WTC11 (cell line): Measurements from ENCODE around the gene NSUN3. TPM values are rescaled to one million over a fixed set of nuclear protein-coding genes. Genes with fewer than 3 reads are reported as not detected.

Experiments used
- ATAC-seq: fragments of 200-7000 bp; cut with Tn5 transposase; 2 replicates; pipeline ENCODE4 v1.10.0; 2021; ENCODE audit warnings: mild to moderate bottlenecking, moderate library complexity
- CTCF ChIA-PET: fragments of 300-600 bp; sonication (Branson Sonifier 250); formaldehyde crosslinking; loops from one replicate; lab custom pipeline; 2021; ENCODE audit warnings: antibody characterized with exemption; lab: Charles Lee
- POLR2A ChIA-PET: fragments of 350-600 bp; sonication (Branson Sonifier 250); formaldehyde crosslinking; loops from one replicate; lab custom pipeline; 2021; ENCODE audit warnings: antibody characterized with exemption; lab: Charles Lee
- DNase-seq: peaks from one replicate; pipeline ENCODE4 v3.0.0; 2021; ENCODE audit warnings: low spot score
- H3K27ac Mint-ChIP-seq: 2 replicates; pipeline ENCODE4 v1.8.0; 2021; ENCODE audit warnings: mixed read lengths
- H3K27me3 Mint-ChIP-seq: 2 replicates; pipeline ENCODE4 v1.8.0; 2021; ENCODE audit warnings: low read depth, mild to moderate bottlenecking, moderate library complexity, mixed read lengths
- H3K36me3 Mint-ChIP-seq: 2 replicates; pipeline ENCODE4 v1.8.0; 2021; ENCODE audit warnings: mixed read lengths
- H3K4me1 Mint-ChIP-seq: 2 replicates; pipeline ENCODE4 v1.8.0; 2022; ENCODE audit warnings: mixed read lengths
- H3K4me3 Mint-ChIP-seq: 2 replicates; pipeline ENCODE4 v1.8.0; 2021; ENCODE audit warnings: mild to moderate bottlenecking, moderate library complexity, mixed read lengths
- H3K9me3 Mint-ChIP-seq: 2 replicates; pipeline ENCODE4 v1.8.0; 2021; ENCODE audit warnings: mixed read lengths
- CREB1 ChIP-seq: sonication (generic); formaldehyde crosslinking; IDR thresholded peaks from 2 replicates; pipeline ENCODE4 v1.8.0; 2023; ENCODE audit warnings: mild to moderate bottlenecking, missing genetic modification reagents
- EMX1 ChIP-seq: fragments of 250-450 bp; sonication (Bioruptor Pico); IDR thresholded peaks from 2 replicates; pipeline ENCODE4 v1.8.0; 2021; ENCODE audit warnings: mild to moderate bottlenecking
- ETV6 ChIP-seq: sonication (generic); formaldehyde crosslinking; IDR thresholded peaks from 2 replicates; pipeline ENCODE4 v1.8.1; 2022; ENCODE audit warnings: mild to moderate bottlenecking, missing genetic modification reagents
- GTF2I ChIP-seq: fragments of 250-450 bp; sonication (Bioruptor Pico); conservative IDR thresholded peaks from 2 replicates; pipeline ENCODE4 v1.4.0; 2021; ENCODE audit warnings: mild to moderate bottlenecking
- JAZF1 ChIP-seq: fragments of 250-450 bp; sonication (Bioruptor Pico); IDR thresholded peaks from 2 replicates; pipeline ENCODE4 v1.9.0; 2021; ENCODE audit warnings: moderate library complexity, mild to moderate bottlenecking, inconsistent platforms
- JUN ChIP-seq: sonication (generic); formaldehyde crosslinking; IDR thresholded peaks from 2 replicates; pipeline ENCODE4 v1.8.0; 2023; ENCODE audit warnings: mild to moderate bottlenecking, missing genetic modification reagents
- NFE2L1 ChIP-seq: sonication (generic); formaldehyde crosslinking; IDR thresholded peaks from 2 replicates; pipeline ENCODE4 v1.8.1; 2023; ENCODE audit warnings: missing genetic modification reagents
- NFYB ChIP-seq: sonication (generic); formaldehyde crosslinking; conservative IDR thresholded peaks from 2 replicates; pipeline ENCODE4 v1.8.0; 2022; ENCODE audit warnings: low read depth, missing genetic modification reagents
- RORB ChIP-seq: fragments of 250-450 bp; sonication (Bioruptor Pico); IDR thresholded peaks from 2 replicates; pipeline ENCODE4 v1.9.0; 2021; ENCODE audit warnings: mild to moderate bottlenecking
- SMAD3 ChIP-seq: sonication (generic); formaldehyde crosslinking; IDR thresholded peaks from 2 replicates; pipeline ENCODE4 v1.8.0; 2022; ENCODE audit warnings: missing genetic modification reagents, mild to moderate bottlenecking, borderline replicate concordance
- SOX15 ChIP-seq: fragments of 250-450 bp; sonication (Bioruptor Pico); IDR thresholded peaks from 2 replicates; pipeline ENCODE4 v1.9.0; 2021; ENCODE audit warnings: mild to moderate bottlenecking
- ZNF121 ChIP-seq: sonication (generic); formaldehyde crosslinking; IDR thresholded peaks from 2 replicates; pipeline ENCODE4 v1.8.0; 2023; ENCODE audit warnings: missing genetic modification reagents
- ZNF138 ChIP-seq: sonication (generic); formaldehyde crosslinking; conservative IDR thresholded peaks from 2 replicates; pipeline ENCODE4 v1.8.1; 2022; ENCODE audit warnings: mild to moderate bottlenecking, moderate library complexity, missing genetic modification reagents
- total RNA-seq: library from RNA; stranded (reverse); gene quantifications from 3 replicates; pipeline ENCODE4 v1.2.3, GENCODE V29; 2021
- TF ChIP-seq, protein P1 (sequence below): sonication (generic); formaldehyde crosslinking; IDR thresholded peaks from 2 replicates; pipeline ENCODE4 v1.8.1; 2022; ENCODE audit warnings: low read depth, mild to moderate bottlenecking, moderate library complexity, missing genetic modification reagents, borderline replicate concordance
- TF ChIP-seq, protein P2 (sequence below): sonication (generic); formaldehyde crosslinking; IDR thresholded peaks from 2 replicates; pipeline ENCODE4 v1.8.0; 2022; ENCODE audit warnings: mild to moderate bottlenecking, missing genetic modification reagents
- TF ChIP-seq, protein P3 (sequence below): sonication (generic); formaldehyde crosslinking; conservative IDR thresholded peaks from 2 replicates; pipeline ENCODE4 v1.8.1; 2022; ENCODE audit warnings: mild to moderate bottlenecking, missing genetic modification reagents
- TF ChIP-seq, protein P4 (sequence below): sonication (generic); formaldehyde crosslinking; conservative IDR thresholded peaks from 2 replicates; pipeline ENCODE4 v1.8.1; 2023; ENCODE audit warnings: mild to moderate bottlenecking, low read depth, missing genetic modification reagents, moderate library complexity
- TF ChIP-seq, protein P5 (sequence below): fragments of 250-450 bp; sonication (Bioruptor Pico); conservative IDR thresholded peaks from 2 replicates; pipeline ENCODE4 v1.9.0; 2021; ENCODE audit warnings: mild to moderate bottlenecking
- TF ChIP-seq, protein P6 (sequence below): sonication (generic); formaldehyde crosslinking; IDR thresholded peaks from 2 replicates; pipeline ENCODE4 v1.8.0; 2022; ENCODE audit warnings: missing genetic modification reagents
- TF ChIP-seq, protein P7 (sequence below): sonication (generic); formaldehyde crosslinking; IDR thresholded peaks from 2 replicates; pipeline ENCODE4 v1.8.1; 2023; ENCODE audit warnings: mild to moderate bottlenecking, missing genetic modification reagents
- TF ChIP-seq, protein P8 (sequence below): fragments of 200-600 bp; IDR thresholded peaks from 2 replicates; pipeline ENCODE4 v1.8.0; 2022; ENCODE audit warnings: antibody characterized with exemption

The NSUN3 gene
- total RNA-seq, 1 experiment from 2014 or later, result 8.2 TPM

DNA sequence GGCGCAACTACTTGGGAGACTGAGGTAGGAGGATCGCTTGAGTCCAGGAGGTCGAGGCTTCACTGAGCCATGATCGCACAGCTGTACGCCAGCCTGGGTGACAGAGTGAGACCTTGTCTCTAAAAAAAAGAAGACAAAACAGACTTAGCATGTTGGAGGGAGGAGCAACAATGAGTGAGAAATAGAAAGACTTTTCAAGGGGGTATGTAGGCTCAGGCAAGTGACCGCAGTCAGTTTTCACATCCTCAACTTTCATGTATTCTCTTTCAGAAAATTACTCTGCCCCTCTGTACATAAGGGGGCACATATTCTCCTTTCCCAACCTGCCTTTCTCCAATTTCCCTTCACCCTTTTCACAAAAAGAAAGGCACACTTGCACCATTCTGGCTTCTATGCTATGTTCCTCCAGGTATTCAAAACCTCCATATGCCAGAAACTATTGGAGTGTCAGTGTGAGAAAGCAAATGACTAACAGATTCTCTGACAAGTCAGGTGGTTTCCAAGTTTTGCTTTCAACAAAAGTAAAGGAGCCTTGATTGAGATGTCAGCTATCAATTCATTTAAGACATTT, 7.6 kb downstream of the NSUN3 start (continued):
- TF ChIP-seq, protein P1, sequence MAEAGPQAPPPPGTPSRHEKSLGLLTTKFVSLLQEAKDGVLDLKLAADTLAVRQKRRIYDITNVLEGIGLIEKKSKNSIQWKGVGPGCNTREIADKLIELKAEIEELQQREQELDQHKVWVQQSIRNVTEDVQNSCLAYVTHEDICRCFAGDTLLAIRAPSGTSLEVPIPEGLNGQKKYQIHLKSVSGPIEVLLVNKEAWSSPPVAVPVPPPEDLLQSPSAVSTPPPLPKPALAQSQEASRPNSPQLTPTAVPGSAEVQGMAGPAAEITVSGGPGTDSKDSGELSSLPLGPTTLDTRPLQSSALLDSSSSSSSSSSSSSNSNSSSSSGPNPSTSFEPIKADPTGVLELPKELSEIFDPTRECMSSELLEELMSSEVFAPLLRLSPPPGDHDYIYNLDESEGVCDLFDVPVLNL (CRISPR knock-in tag), result no peak
- TF ChIP-seq NFYB (no peak), SMAD3 (CRISPR knock-in tag) (no peak), ZNF138 (CRISPR knock-in tag) (no peak), CREB1 (CRISPR knock-in tag) (no peak)
- TF ChIP-seq, all 79 proteins: peak for 0

DNA sequence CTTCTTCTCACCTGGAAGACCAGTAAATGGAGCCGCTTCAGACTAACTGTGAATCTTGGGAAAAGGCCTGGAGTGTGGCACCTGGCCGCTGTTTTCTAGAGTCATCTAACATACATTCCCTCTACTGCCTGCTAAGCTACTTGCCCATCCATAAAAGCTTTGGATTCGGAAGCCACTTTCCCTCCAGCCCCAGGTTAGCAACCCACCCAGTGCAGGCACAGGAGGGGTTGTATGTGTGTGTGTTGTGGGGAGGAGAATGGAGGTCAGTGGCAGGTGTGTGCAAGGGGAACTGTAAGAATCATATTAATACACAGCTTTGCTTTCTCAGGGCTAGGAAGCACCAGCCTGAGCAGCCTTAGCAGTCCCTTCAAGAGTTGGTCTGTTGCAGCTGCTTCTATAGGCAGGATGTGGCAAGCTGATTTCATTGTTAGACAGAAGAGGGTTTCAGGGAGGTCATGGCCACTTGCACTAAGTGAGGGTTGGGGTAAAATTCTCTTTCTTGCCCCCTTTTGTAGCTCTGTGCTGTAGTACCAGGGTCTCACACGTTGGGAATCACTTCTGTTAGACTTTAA, 8.9 kb downstream of the NSUN3 start:
- Mint-ChIP-seq H3K9me3 (peaks cover 5% of the 10 kb centered on the region), H3K4me3 (no peak overlapping the region), H3K4me1 (no peaks in the 10 kb centered on the region), H3K27me3 (no peaks in the 10 kb centered on the region), H3K27ac (no peak overlapping the region), H3K36me3 (peaks cover 16% of the 10 kb centered on the region)
- ChIA-PET CTCF (no interaction called here), POLR2A (no interaction called here)
- DNase-seq (no peak), ATAC-seq (no peak)
- TF ChIP-seq, protein P2, sequence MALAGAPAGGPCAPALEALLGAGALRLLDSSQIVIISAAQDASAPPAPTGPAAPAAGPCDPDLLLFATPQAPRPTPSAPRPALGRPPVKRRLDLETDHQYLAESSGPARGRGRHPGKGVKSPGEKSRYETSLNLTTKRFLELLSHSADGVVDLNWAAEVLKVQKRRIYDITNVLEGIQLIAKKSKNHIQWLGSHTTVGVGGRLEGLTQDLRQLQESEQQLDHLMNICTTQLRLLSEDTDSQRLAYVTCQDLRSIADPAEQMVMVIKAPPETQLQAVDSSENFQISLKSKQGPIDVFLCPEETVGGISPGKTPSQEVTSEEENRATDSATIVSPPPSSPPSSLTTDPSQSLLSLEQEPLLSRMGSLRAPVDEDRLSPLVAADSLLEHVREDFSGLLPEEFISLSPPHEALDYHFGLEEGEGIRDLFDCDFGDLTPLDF (CRISPR knock-in tag), result no peak
- TF ChIP-seq ZNF121 (no peak), RORB (no peak), ETV6 (no peak), JAZF1 (no peak), JUN (CRISPR knock-in tag) (no peak), GTF2I (CRISPR knock-in tag) (no peak), NFE2L1 (CRISPR knock-in tag) (no peak), EMX1 (CRISPR knock-in tag) (no peak), SOX15 (CRISPR knock-in tag) (no peak)
- TF ChIP-seq, protein P3, sequence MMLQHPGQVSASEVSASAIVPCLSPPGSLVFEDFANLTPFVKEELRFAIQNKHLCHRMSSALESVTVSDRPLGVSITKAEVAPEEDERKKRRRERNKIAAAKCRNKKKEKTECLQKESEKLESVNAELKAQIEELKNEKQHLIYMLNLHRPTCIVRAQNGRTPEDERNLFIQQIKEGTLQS (CRISPR knock-in tag), result no peak
- TF ChIP-seq, protein P4, sequence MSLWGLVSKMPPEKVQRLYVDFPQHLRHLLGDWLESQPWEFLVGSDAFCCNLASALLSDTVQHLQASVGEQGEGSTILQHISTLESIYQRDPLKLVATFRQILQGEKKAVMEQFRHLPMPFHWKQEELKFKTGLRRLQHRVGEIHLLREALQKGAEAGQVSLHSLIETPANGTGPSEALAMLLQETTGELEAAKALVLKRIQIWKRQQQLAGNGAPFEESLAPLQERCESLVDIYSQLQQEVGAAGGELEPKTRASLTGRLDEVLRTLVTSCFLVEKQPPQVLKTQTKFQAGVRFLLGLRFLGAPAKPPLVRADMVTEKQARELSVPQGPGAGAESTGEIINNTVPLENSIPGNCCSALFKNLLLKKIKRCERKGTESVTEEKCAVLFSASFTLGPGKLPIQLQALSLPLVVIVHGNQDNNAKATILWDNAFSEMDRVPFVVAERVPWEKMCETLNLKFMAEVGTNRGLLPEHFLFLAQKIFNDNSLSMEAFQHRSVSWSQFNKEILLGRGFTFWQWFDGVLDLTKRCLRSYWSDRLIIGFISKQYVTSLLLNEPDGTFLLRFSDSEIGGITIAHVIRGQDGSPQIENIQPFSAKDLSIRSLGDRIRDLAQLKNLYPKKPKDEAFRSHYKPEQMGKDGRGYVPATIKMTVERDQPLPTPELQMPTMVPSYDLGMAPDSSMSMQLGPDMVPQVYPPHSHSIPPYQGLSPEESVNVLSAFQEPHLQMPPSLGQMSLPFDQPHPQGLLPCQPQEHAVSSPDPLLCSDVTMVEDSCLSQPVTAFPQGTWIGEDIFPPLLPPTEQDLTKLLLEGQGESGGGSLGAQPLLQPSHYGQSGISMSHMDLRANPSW (CRISPR knock-in tag), result no peak
- TF ChIP-seq, protein P5, sequence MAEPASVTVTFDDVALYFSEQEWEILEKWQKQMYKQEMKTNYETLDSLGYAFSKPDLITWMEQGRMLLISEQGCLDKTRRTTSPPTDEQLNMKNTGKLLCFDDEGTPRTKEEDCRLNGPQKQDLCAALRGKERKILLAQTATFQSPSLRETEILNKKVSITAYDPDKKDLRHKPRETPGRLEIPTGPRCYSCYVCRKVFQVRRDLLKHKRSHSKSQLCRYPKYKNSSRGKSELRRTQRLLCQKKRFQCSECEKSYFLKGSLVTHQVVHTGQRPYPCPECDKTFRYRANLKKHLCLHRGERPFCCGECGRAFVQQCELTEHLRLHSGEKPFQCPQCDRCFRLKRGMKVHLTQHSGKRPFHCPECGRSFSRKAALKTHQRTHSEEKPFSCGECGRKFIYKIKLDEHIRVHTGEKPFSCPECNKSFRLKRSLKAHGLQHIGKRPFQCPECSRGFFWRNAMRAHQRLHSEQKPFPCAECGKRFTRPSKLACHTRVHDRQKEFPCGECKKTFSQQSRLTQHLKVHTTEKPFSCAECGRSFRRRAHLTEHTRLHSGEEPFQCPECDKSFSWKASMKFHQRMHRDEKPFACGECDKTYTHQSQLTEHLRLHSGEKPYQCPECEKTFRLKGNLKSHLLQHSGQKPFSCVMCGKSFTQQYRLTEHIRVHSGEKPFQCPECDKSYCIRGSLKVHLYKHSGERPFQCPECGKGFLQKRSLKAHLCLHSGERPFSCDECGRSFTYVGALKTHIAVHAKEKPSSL (CRISPR knock-in tag), result no peak
- TF ChIP-seq, protein P6, sequence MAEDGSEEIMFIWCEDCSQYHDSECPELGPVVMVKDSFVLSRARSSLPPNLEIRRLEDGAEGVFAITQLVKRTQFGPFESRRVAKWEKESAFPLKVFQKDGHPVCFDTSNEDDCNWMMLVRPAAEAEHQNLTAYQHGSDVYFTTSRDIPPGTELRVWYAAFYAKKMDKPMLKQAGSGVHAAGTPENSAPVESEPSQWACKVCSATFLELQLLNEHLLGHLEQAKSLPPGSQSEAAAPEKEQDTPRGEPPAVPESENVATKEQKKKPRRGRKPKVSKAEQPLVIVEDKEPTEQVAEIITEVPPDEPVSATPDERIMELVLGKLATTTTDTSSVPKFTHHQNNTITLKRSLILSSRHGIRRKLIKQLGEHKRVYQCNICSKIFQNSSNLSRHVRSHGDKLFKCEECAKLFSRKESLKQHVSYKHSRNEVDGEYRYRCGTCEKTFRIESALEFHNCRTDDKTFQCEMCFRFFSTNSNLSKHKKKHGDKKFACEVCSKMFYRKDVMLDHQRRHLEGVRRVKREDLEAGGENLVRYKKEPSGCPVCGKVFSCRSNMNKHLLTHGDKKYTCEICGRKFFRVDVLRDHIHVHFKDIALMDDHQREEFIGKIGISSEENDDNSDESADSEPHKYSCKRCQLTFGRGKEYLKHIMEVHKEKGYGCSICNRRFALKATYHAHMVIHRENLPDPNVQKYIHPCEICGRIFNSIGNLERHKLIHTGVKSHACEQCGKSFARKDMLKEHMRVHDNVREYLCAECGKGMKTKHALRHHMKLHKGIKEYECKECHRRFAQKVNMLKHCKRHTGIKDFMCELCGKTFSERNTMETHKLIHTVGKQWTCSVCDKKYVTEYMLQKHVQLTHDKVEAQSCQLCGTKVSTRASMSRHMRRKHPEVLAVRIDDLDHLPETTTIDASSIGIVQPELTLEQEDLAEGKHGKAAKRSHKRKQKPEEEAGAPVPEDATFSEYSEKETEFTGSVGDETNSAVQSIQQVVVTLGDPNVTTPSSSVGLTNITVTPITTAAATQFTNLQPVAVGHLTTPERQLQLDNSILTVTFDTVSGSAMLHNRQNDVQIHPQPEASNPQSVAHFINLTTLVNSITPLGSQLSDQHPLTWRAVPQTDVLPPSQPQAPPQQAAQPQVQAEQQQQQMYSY (CRISPR knock-in tag), result no peak
- TF ChIP-seq, protein P7, sequence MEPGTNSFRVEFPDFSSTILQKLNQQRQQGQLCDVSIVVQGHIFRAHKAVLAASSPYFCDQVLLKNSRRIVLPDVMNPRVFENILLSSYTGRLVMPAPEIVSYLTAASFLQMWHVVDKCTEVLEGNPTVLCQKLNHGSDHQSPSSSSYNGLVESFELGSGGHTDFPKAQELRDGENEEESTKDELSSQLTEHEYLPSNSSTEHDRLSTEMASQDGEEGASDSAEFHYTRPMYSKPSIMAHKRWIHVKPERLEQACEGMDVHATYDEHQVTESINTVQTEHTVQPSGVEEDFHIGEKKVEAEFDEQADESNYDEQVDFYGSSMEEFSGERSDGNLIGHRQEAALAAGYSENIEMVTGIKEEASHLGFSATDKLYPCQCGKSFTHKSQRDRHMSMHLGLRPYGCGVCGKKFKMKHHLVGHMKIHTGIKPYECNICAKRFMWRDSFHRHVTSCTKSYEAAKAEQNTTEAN (CRISPR knock-in tag), result no peak
- TF ChIP-seq, protein P8, sequence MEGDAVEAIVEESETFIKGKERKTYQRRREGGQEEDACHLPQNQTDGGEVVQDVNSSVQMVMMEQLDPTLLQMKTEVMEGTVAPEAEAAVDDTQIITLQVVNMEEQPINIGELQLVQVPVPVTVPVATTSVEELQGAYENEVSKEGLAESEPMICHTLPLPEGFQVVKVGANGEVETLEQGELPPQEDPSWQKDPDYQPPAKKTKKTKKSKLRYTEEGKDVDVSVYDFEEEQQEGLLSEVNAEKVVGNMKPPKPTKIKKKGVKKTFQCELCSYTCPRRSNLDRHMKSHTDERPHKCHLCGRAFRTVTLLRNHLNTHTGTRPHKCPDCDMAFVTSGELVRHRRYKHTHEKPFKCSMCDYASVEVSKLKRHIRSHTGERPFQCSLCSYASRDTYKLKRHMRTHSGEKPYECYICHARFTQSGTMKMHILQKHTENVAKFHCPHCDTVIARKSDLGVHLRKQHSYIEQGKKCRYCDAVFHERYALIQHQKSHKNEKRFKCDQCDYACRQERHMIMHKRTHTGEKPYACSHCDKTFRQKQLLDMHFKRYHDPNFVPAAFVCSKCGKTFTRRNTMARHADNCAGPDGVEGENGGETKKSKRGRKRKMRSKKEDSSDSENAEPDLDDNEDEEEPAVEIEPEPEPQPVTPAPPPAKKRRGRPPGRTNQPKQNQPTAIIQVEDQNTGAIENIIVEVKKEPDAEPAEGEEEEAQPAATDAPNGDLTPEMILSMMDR, result no peak
